GM18873 (cell line): ENCODE results near the gene SMNDC1.

Source experiments
- ATAC-seq: cut with Tn5 transposase; IDR thresholded peaks from one replicate; pipeline ENCODE4 v1.9.1; 2021; ENCODE audit warnings: mild to moderate bottlenecking, moderate library complexity, moderate number of reproducible peaks; ENCODE audit not compliant: unreplicated experiment, low FRiP score

SMNDC1 gene

DNA sequence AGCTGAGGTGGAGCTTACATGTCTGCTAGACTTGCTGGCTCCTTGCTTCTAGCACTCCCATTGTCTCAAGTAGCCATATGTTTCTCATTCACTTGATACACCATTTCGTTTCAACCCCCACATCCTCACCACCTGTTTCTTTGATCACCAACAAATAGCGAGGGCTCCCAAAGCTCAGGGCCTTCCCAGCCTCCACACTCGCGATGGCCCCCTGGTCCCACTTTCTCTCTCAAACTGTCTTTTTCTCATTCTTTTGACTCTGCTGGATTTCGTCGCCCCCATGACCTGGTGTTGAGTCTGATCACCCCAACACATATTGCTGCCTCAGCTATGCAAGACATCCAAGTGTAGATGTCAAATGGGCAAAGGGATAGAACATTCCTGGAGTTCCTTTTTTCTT is 26.0 kb upstream of the SMNDC1 start:
- no peak for ATAC-seq

DNA sequence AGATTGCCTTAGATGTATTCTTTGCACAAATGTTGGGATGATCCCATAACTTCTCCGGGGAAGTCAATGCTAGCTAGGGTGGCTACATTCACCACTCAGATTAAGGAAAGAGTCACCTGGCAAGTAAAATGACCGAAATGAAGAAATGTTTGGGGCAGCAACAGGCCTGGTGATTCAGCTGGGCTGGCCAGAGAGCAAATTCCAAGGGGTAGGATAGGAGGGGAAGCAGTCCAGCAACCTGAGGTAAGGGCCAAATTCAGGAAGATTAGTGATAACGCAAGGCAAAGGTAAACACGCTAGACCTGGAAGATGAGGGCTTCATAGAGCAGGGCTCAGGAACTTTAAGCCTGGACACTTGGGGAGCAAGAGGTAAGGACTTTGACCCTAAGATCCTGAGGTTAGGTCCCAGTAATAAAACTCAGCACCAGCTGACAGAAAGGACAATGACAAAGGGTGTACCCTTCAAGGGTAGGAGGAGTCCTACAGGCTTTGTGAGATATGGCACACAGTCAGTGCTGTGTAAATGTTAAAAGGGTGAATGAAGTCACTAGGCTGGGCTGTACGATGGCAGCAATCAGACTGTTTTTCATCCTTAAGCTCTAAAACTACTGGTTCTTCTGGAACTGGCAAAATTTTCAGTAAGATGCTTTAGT is 22.7 kb upstream of the SMNDC1 start:
- no peak for ATAC-seq

GRCh38 chr10:110326351-110327032 is 21.8 kb upstream of the SMNDC1 start:
- ATAC-seq: no peak

- peak; percentile 52 for ATAC-seq
Observed at GRCh38 chr10:110324805-110325280, 20.1 kb upstream of the SMNDC1 start.

GRCh38 chr10:110324201-110324804 is 19.6 kb upstream of the SMNDC1 start:
- ATAC-seq: peak; percentile 52

DNA sequence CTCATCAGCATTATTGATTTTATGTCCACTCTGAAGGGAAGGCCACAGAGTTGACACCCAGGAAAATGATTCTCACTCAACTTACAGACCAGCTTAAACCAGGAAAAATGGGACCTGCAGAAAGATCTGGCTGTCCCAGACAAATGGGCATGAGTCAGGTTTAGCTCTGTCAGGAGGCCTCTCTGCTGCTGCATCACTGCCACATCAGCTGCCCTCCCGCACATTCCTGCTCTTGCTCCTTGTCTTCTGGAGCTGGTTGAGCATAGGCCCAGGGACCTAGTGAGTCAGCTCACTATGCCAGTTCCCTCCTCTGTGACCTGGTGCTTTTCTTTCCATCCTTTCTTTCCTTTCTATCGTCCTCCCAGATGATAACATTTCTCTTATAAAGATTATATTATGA is 18.8 kb upstream of the SMNDC1 start:
- ATAC-seq: no peak

- no peak for ATAC-seq
Observed at GRCh38 chr10:110321869-110322620, 17.3 kb upstream of the SMNDC1 start.

- ATAC-seq: no peak
Observed at GRCh38 chr10:110317866-110318850, 13.4 kb upstream of the SMNDC1 start.

GRCh38 chr10:110313674-110314073 is 9.0 kb upstream of the SMNDC1 start:
- ATAC-seq: no peak

- ATAC-seq: no peak
Observed at GRCh38 chr10:110312206-110312605, 7.5 kb upstream of the SMNDC1 start.

DNA sequence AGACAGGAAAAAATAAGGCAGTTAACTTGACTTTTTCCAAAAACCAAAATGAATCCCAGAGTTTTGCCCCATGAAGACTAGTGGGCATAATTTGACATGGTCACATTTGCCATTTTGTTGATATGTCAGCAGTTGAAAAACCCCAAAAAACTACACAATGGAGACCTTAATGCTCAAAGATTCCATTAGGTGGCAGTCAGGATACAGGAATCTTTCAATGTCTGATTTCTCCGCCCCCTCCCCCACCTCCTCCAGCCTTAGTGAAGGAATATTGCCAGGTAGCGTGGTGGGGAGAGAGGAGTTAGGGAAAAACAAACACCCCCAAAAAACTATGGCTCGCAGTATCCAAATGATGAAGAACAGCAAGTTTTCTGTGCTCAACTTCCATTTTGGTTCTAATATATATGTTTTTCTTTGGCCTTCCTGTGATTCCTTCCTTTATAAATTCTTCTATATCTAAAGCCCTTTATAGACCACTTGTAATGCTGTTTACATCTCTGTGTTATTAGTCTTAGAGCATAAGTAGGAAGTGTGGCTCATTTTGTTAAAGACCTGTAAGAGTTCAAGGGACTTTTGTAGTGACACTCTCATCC is 6.7 kb upstream of the SMNDC1 start:
- no peak for ATAC-seq

GRCh38 chr10:110310741-110311140 is 6.0 kb upstream of the SMNDC1 start:
- no peak for ATAC-seq

DNA sequence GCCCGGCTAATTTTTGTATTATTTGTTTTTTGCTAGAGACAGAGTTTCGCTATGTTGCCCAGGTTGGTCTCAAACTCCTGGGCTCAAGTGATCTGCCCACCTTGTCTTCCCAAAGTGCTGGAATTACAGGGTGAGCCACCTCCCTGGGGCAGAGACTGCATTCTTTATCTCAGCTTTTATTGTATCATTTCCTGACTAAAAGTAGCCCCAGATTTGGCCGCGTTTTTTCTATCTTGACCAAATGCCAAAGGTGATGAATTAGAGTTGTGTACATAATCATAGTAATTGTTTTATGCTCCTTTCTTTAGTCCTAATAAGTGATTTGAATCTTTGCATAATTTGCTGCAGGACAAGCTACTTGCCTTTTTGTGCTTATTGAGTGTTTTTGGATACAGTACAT is 3.1 kb upstream of the SMNDC1 start:
- no peak for ATAC-seq

- ATAC-seq: no peak
Observed at GRCh38 chr10:110306452-110306768, 1.7 kb upstream of the SMNDC1 start.

- no peak for ATAC-seq
Observed at GRCh38 chr10:110305767-110306451, 1.2 kb upstream of the SMNDC1 start.

DNA sequence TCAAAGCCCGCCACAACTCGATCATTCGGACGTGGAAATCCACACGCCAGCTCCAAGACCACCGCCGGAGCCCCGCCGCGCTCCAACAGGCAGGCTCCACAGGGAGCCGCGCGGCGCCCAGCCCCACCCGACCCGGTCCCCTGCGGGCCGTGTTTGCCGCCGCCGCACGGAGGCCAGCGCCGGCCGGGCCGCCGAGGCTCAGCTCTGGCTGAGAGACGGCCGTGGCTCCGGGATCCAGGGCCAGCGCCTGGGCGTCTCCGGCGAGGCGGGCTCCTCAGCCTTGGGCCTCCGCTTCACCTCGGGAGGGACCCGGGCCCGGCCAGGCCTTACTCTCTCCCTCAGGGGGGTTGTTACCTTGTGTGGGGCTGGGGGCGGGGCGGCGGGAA is 333 bp downstream of the SMNDC1 start:
- no peak for ATAC-seq

GRCh38 chr10:110303681-110304080 is 1.0 kb downstream of the SMNDC1 start:
- no peak for ATAC-seq

DNA sequence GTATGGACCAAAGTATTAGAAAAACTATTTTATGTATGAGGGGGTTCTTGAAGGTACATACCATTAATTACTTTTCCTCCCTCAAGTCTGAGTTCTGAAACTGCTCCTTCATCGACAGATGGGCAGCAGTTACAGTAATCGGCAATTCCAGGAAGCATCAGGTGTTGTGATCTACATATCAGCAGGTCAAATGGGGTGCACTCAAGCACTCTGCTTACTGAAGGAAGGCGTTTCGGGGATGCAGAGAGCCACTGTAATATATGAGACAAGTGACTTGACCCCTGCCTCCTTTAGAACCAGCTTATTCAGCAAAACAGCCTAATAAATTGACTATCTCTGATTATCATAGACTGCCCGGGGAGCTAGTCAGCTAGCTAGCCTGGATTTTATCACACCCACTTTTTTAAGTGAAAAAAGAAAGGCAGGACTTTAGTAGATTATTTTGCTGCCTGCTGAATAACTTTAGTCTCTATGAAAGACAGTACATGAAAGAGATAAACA is 4.2 kb downstream of the SMNDC1 start:
- ATAC-seq: no peak

DNA sequence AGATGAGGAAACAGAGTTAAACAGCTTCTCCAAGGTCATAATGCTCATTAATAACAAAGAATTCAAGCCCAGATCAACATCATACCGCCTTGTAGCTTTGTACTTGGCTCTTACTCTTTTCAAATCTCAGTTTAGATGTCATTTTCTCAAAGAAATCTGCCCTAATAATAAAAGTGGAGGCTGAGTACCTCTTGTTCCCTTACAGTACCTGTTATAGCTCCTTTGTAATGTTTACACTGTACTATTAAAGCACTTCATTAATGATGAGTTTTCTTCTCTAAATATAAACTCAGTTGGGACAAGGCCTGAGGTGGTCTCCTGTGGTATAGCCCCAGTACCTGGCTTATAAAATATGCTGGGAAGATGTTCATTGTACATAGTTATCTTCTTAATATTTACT is 7.8 kb downstream of the SMNDC1 start:
- no peak for ATAC-seq
